Measurements from ENCODE around the gene NFIL3.

NFIL3 gene

DNA sequence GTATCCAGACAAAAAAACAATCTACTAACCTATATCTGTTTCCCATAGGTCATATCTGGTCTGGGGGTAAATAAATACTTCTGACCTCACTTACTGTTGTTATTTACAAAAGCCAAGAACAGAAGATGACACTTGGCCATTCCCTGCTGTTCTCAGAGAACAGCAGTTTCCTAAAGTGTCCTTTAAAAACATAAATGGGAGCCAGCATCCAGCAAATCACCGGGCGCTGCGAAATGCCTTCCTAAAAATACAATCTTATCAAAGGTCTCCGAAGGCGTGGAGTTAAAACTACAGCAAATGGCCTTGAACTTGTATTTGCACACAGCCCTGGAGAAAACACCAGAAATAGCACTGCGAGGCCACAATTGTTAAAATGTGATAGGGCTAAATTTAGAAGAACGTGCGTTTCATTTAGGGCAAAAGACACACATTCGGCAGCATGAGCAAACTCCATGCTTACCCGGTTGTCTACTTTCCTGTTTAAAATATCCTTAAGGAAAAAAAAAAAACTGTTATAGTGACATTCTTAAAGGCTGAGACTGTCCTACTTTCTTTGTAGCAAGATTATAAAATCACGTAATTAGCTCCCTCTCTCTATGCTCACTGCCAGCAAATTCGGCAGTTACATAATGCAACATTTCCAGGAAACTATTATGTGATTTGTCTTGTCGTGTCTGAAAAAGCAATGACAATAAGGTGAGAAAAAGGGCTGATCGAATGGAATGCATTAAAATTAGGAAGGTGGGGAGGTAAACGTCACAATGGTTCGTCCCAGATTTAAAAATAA is 1.5 kb downstream of the NFIL3 start:
- peak; percentile 59 for DNase-seq (ENCODE audit: low spot score)

DNA sequence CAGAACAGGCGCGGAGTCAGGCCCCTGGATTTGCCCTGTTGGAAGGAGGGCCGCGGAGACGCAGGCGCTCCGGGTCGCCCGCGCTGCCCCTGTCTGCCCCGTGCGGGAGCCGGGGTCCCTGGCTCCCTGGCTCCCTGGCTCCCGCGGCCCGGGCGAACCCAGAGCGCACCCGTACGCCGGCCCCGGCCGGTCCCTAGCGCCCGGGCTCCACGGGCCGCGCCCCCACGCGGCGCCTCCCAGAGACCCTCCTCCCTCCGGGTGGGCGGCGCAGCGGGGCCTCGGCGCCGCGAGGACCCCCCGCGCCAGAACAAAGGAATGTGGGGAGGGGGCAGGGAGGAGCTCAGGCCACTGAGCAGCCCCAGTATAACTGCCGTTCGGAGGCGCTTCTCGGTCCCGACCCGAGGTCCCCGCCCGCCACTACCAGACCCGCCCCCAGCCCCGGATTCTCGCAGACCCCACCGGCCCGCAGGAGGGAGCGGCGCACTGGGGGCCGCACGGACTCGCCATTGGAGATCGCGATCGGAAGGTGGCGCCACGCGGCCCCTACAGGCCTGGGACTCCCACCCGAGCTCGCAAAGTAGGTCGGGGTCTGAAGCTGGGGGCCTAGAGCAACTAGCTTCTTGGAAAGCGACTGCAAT is 2.4 kb downstream of the NFIL3 start:
- DNase-seq (ENCODE audit: low spot score): peak; percentile 64

GRCh38 chr9:91420501-91421127 is 3.0 kb downstream of the NFIL3 start:
- DNase-seq (ENCODE audit: low spot score): no peak

- DNase-seq (ENCODE audit: low spot score): peak; percentile 78
Observed at GRCh38 chr9:91419222-91420191, 4.1 kb downstream of the NFIL3 start.

DNA sequence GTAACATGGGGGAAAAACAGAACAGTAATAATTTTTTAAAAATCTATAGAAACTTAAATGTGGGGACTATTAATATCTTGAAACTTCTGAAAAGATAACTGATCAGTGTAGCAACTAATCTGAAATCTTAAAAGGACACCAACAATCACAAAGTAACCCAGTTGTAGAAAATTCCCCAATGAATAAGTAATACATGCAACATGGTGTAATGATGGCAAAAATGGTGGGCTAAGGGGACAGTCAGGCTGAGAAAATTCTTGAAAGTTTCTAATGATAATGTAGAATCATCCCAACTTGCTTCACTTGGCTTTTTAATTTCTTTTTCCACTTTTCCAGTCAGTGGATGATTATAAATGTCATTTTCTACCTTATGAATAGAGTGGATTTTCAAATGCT is 5.4 kb downstream of the NFIL3 start:
- no peak for DNase-seq (ENCODE audit: low spot score)

DNA sequence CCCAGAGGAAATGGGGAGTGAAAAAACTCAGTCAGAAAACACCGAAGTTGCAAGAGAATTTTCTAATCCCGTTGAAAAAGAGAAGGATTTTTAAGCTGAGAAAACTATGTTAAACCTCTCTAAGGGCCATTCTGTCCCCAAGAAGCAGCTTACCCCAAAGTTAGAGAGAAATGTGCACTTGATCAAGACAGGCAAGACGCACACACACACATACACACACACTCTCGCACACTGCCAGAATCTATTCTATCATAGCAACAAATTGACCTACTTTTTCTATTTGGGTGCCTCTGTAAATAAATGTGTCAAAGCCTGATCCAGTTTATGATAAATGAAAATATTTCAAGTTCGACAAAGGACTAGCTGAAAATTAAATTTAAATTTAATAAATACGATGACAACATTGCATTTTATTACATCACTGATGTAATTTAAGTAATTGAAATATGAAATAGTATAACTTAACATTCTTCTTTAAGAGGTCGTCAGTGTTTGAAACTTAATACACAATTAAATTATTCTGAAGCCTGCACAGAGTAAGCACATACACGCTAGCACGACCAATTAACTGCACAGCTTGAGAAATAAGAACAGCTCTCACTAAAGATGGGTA is 5.9 kb downstream of the NFIL3 start:
- no peak for DNase-seq (ENCODE audit: low spot score)

DNA sequence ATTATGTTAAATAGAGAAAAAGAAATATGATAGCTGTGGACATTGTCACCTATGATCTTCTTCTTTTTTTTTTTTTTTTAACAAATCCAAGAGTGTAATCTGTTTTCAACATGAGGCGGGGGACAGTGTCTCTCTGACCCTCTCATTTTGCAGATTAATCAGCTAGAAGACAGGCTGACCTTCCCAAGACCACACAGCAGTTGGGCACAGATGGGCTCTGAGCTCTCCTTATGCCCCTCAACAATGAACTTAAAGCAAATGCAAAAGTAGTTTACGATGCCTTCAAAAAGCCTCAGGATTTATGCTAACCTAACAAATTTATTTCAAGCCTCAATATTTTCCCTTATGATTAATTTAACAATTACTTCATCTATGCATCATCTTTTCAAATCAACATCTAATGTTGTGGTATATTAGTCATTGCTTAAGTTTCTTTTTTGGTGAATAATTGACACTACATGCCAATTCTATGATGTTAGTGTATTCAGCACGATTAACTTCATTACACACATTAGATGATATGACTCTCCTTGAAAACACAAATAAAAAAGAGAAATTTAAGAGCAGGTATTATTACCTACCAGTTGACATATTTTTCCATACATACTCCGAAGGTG is 7.4 kb downstream of the NFIL3 start:
- no peak for DNase-seq (ENCODE audit: low spot score)

GRCh38 chr9:91415290-91415689 is 8.3 kb downstream of the NFIL3 start:
- no peak for DNase-seq (ENCODE audit: low spot score)

DNA sequence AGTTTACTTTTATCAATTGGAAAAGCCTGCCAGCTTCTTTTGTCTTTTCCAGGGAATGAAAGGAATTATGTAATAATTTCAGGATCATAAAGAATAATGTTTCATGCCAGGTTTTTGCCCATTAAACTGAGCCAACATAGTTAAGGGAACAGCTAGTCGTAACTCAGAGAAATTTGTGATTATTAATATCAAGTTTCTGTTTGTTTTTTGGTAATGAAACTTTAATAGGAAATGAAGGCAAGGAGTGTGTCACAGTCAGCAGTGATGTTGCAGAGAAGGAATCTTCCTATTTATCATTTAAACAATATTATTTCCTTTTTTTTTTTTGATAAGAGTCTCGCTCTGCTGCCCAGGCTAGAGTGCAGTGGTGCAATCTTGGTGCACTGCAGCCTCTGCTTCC is 10.7 kb downstream of the NFIL3 start:
- no peak for DNase-seq (ENCODE audit: low spot score)

GRCh38 chr9:91411096-91411771 is 12.4 kb downstream of the NFIL3 start:
- no peak for DNase-seq (ENCODE audit: low spot score)

DNA sequence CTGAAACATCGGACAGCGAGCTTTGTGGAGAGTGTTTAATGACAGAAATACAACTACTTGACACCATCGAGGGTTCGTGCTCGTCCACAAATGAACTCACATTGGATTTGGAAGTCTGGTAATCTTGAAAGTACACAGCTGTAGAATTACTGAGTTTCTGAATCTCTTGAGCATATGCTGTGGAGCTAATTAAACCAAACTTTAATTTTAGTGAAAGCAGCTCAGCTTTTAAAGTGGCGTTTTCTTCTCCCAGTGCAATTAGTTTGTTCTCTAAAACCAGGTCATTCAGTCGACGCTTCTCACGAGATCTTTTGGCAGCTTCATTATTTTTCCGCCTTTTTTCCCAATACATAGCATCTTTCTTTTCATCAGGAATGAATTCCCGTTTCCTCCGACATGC is 13.5 kb downstream of the NFIL3 start:
- DNase-seq (ENCODE audit: low spot score): no peak

- DNase-seq (ENCODE audit: low spot score): no peak
Observed at GRCh38 chr9:91408475-91408874, 15.2 kb downstream of the NFIL3 start.

GRCh38 chr9:91407580-91408318 is 15.9 kb downstream of the NFIL3 start:
- DNase-seq (ENCODE audit: low spot score): no peak

DNA sequence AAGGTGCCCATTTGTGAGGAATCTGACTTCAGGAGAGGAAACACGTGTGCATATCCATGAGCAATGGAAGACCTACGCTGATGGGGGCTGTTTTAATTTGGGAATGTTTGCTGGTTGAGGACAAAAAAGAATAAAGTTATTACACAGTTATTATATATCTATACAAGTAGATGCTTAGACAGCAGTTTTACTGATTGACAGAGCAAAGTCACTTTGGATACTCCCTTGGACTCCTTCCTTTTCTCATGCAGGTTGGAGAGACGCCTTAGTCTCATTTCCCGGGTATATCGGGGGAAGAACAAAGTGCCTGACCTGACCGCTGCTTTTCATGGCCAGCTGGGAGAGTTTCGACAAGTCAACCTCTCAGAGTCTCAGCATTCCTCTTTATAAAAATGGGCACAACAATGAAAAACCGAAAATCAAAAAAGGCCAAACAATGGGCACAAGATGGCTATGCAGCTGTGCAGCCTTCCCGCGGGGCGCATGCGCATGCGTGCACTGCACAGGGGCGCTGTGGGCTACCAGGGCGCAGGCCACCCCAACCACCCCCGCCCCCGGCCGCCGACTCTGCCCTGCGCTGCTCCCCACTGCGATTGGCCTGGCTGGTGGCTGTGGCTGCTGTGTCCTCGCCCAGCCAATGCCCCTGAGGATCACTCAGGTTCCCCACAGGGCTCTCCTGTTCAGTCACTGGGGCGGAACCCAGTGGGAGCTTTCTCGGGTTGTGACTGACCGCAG is 18.1 kb downstream of the NFIL3 start:
- no peak for DNase-seq (ENCODE audit: low spot score)

GRCh38 chr9:91403665-91404543 is 19.7 kb downstream of the NFIL3 start:
- no peak for DNase-seq (ENCODE audit: low spot score)

- no peak for DNase-seq (ENCODE audit: low spot score)
Observed at GRCh38 chr9:91398926-91399325, 24.7 kb downstream of the NFIL3 start.

GRCh38 chr9:91395553-91396471 is 27.8 kb downstream of the NFIL3 start:
- no peak for DNase-seq (ENCODE audit: low spot score)

All from HuH-7.5 (cell line).